SK-N-SH (cell line): ENCODE data around the gene HSD11B2.

Experiments used
- CTCF ChIP-seq: fragments of 200-600 bp; sonication (generic); IDR thresholded peaks from 2 replicates; pipeline ENCODE4 v1.6.1; 2017; ENCODE audit warnings: antibody characterized with exemption, mild to moderate bottlenecking, moderate library complexity
- ELF1 ChIP-seq: IDR thresholded peaks from 2 replicates; pipeline ENCODE4 v1.4.0; 2012
- EP300 ChIP-seq, 2 experiments: IDR thresholded peaks; 2 replicates each; pipeline versions ENCODE4 v1.4.0 to v1.6.1; 2012; ENCODE audit warnings: borderline replicate concordance in 1 of 2, low read depth in 1 of 2, low read length in 1 of 2
- FOXM1 ChIP-seq: IDR thresholded peaks from 2 replicates; pipeline ENCODE4 v1.4.0; 2012; ENCODE audit warnings: low read depth, mild to moderate bottlenecking

- TF ChIP-seq CTCF: no peak
- no peak for TF ChIP-seq ELF1
- no peak for TF ChIP-seq EP300 (IDR thresholded peaks at IDR 0.05; ENCODE audit: borderline replicate concordance in 1 of 2, low read depth in 1 of 2, low read length in 1 of 2)
- no peak for TF ChIP-seq FOXM1
Measured at GRCh38 chr16:67419502-67419901, 11.4 kb upstream of the HSD11B2 start.
